Hepatocyte (in vitro differentiated cells): ENCODE measurements around the gene RNASEL. TPM values are rescaled to one million over a fixed set of nuclear protein-coding genes. Genes with fewer than 3 reads are reported as not detected.

Experiments used
- DNase-seq: peaks from one replicate; pipeline ENCODE4 v3.0.0-alpha.2; 2016; ENCODE audit warnings: low spot score
- H2AFZ ChIP-seq: fragments of 200-600 bp; sonication (generic); 2 replicates; pipeline ENCODE4 v1.6.0; 2016; ENCODE audit warnings: antibody characterized with exemption, mild to moderate bottlenecking
- H3K27ac ChIP-seq: fragments of 200-600 bp; sonication (generic); 2 replicates; pipeline ENCODE4 v1.5.1; 2016; ENCODE audit warnings: mild to moderate bottlenecking
- H3K27me3 ChIP-seq: fragments of 200-600 bp; sonication (generic); 2 replicates; pipeline ENCODE4 v1.6.1; 2016
- H3K36me3 ChIP-seq: fragments of 200-600 bp; sonication (generic); replicated peaks from 2 replicates; pipeline ENCODE4 v1.5.1; 2016; ENCODE audit warnings: low read depth; ENCODE audit not compliant: insufficient read depth
- H3K4me1 ChIP-seq: fragments of 200-600 bp; sonication (generic); 2 replicates; pipeline ENCODE4 v1.5.1; 2016; ENCODE audit warnings: mild to moderate bottlenecking, moderate library complexity; ENCODE audit not compliant: insufficient read depth
- H3K4me2 ChIP-seq: fragments of 200-600 bp; sonication (generic); 2 replicates; pipeline ENCODE4 v1.6.0; 2016
- H3K4me3 ChIP-seq: fragments of 200-600 bp; sonication (generic); 2 replicates; pipeline ENCODE4 v1.5.1; 2016; ENCODE audit warnings: mild to moderate bottlenecking
- H3K79me2 ChIP-seq: fragments of 200-600 bp; sonication (generic); 2 replicates; pipeline ENCODE4 v1.6.0; 2017; ENCODE audit warnings: mild to moderate bottlenecking
- H3K9me2 ChIP-seq: fragments of 200-600 bp; sonication (generic); replicated peaks from 2 replicates; pipeline ENCODE4 v1.6.0; 2017; ENCODE audit warnings: mild to moderate bottlenecking; ENCODE audit not compliant: insufficient read depth
- H3K9me3 ChIP-seq: fragments of 200-600 bp; sonication (generic); 2 replicates; pipeline ENCODE4 v1.5.1; 2016; ENCODE audit warnings: low read depth, mild to moderate bottlenecking
- H4K20me1 ChIP-seq: fragments of 200-600 bp; sonication (generic); 2 replicates; pipeline ENCODE4 v1.6.0; 2016; ENCODE audit warnings: mild to moderate bottlenecking; ENCODE audit not compliant: insufficient read depth, poor library complexity, severe bottlenecking
- EZH2 ChIP-seq: fragments of 200-600 bp; sonication (generic); IDR thresholded peaks from 2 replicates; pipeline ENCODE4 v1.6.1; 2016; ENCODE audit warnings: antibody characterized with exemption, mild to moderate bottlenecking, borderline replicate concordance
- EZH2phosphoT487 ChIP-seq: fragments of 200-600 bp; sonication (generic); IDR thresholded peaks from one replicate; pipeline ENCODE4 v1.6.1; 2018; ENCODE audit warnings: antibody characterized with exemption, mild to moderate bottlenecking, low read depth, moderate library complexity; ENCODE audit not compliant: unreplicated experiment, severe bottlenecking
- WGBS: methylation state at CpG from one replicate; pipeline ENCODE4 v1.1.6; 2016; ENCODE audit warnings: low lambda C conversion rate; ENCODE audit errors: missing lambda C conversion rate; 5-methylcytosine and 5-hydroxymethylcytosine counted together
- polyA plus RNA-seq: library from polyadenylated mRNA; unstranded; fragments of >200 nt; fragmentation: Nextera tagmentation; extraction: Ambion mirVana; gene quantifications from 2 replicates; pipeline ENCODE4 v1.2.1, GENCODE V29; 2016
- total RNA-seq: library from RNA; depleted of rRNA; stranded (reverse); fragments of >200 nt; gene quantifications from 2 replicates; pipeline ENCODE4 v1.2.3, GENCODE V29; 2014
- TF ChIP-seq, protein P1 (sequence below): fragments of 200-600 bp; sonication (generic); IDR thresholded peaks from 2 replicates; pipeline ENCODE4 v1.5.1; 2016; ENCODE audit warnings: antibody characterized with exemption, mild to moderate bottlenecking; ENCODE audit not compliant: poor library complexity

RNASEL gene
- total and polyA plus RNA-seq, 2 experiments from 2014 or later: 5.3 to 6.8 TPM

DNA sequence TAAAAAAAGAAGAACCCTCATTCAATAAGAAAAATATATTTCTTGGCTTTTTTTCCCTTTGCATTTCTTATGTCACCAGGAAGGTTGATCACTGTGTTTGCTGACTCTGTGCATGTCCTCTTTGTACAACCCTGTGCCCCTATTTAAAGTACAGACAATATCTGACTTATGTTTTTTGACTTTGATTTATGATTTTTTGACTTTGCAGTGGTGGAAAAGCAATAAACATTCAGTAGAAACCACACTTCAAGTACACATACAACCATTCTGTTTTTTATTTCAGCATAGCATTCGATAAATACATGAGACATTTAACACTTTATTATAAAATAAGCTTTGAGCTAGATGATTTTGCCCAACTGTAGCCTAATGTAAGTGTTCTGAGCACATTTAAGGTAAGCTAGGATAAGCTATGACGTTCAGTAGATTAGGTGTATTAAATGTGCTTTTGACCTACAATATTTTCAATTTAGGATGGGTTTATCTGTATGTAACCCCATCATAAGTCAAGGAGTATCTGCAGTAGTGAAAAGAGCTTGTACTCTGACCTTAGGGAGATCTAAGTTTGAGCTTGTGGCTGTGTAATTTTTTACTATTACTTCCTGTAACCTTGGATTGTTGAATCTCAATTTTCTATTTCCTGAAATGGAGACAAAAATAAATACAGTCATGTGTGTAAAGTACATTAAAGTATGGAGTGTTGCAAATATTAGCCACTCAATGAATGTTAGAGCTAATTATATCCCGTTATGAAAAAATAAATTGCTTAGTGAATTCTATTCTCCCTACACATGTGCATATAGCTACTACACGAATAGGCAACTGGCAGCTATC, 1.2 kb downstream of the RNASEL start:
- Histone ChIP-seq H3K27ac (peak overlapping the region; percentile 97), H3K79me2 (no peaks in the 10 kb centered on the region), H3K9me3 (no peaks in the 10 kb centered on the region), H3K4me2 (peak overlapping the region; percentile 72), H3K4me1 (peaks cover 2% of the 10 kb centered on the region), H3K9me2 (no peaks in the 10 kb centered on the region), H3K27me3 (no peaks in the 10 kb centered on the region), H4K20me1 (no peaks in the 10 kb centered on the region), H3K36me3 (no peaks in the 10 kb centered on the region), H3K4me3 (peak overlapping the region; percentile 45), H2AFZ (peak overlapping the region; percentile 62)
- 78% methylated on average over 4 of the region's 4 CpGs for WGBS
- DNase-seq: no peak
- TF ChIP-seq EZH2phosphoT487: no peak
- TF ChIP-seq, protein P1, sequence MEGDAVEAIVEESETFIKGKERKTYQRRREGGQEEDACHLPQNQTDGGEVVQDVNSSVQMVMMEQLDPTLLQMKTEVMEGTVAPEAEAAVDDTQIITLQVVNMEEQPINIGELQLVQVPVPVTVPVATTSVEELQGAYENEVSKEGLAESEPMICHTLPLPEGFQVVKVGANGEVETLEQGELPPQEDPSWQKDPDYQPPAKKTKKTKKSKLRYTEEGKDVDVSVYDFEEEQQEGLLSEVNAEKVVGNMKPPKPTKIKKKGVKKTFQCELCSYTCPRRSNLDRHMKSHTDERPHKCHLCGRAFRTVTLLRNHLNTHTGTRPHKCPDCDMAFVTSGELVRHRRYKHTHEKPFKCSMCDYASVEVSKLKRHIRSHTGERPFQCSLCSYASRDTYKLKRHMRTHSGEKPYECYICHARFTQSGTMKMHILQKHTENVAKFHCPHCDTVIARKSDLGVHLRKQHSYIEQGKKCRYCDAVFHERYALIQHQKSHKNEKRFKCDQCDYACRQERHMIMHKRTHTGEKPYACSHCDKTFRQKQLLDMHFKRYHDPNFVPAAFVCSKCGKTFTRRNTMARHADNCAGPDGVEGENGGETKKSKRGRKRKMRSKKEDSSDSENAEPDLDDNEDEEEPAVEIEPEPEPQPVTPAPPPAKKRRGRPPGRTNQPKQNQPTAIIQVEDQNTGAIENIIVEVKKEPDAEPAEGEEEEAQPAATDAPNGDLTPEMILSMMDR: no peak
- no peak for TF ChIP-seq EZH2

GRCh38 chr1:182587093-182587492, 2.0 kb downstream of the RNASEL start:
- Histone ChIP-seq H3K9me3 (no peaks in the 10 kb centered on the region), H3K36me3 (no peaks in the 10 kb centered on the region), H3K79me2 (no peaks in the 10 kb centered on the region), H4K20me1 (no peaks in the 10 kb centered on the region), H3K27ac (no peak overlapping the region), H3K4me3 (no peak overlapping the region), H2AFZ (no peak overlapping the region), H3K4me2 (no peak overlapping the region), H3K9me2 (no peaks in the 10 kb centered on the region), H3K4me1 (peaks cover 2% of the 10 kb centered on the region), H3K27me3 (no peaks in the 10 kb centered on the region)
- no peak for DNase-seq
- TF ChIP-seq, protein P1: no peak
- TF ChIP-seq EZH2 (no peak), EZH2phosphoT487 (no peak)
- 0% methylated on average over 1 of the region's 1 CpG for WGBS

- Histone ChIP-seq H3K9me3 (no peaks in the 10 kb centered on the region), H3K4me1 (peaks cover 2% of the 10 kb centered on the region), H3K4me2 (no peak overlapping the region), H2AFZ (no peak overlapping the region), H3K4me3 (no peak overlapping the region), H4K20me1 (no peaks in the 10 kb centered on the region), H3K27ac (no peak overlapping the region), H3K9me2 (no peaks in the 10 kb centered on the region), H3K79me2 (no peaks in the 10 kb centered on the region), H3K36me3 (no peaks in the 10 kb centered on the region), H3K27me3 (no peaks in the 10 kb centered on the region)
- TF ChIP-seq, protein P1: no peak
- TF ChIP-seq EZH2phosphoT487 (no peak), EZH2 (no peak)
- no peak for DNase-seq
- WGBS: 95% methylated on average over 11 of the region's 11 CpGs
Observed at GRCh38 chr1:182586380-182586779, 2.7 kb downstream of the RNASEL start.
